MCF 10A (cell line): ENCODE measurements around the gene SNHG17. TPM values are rescaled to one million over a fixed set of nuclear protein-coding genes. Genes with fewer than 3 reads are reported as not detected.
"Not testable (repeated sequence)": the region's sequence is repeated elsewhere in the genome, so short reads cannot be mapped to it uniquely, and the experiment has no call there.

Experiments
- BruUV-seq: library from RNA; stranded (reverse); fragments of 400-500 nt; replicated peaks from 2 replicates; lab custom pipeline; 2021; lab: Mats Ljungman, UMichigan
- CTCF ChIA-PET: fragments of 300-600 bp; sonication (Branson Sonifier 250); formaldehyde crosslinking; extraction: SDS; loops from one replicate; lab custom pipeline; 2021; ENCODE audit warnings: antibody characterized with exemption, inconsistent platforms; lab: Yijun Ruan, JAX
- POLR2A ChIA-PET: fragments of 300-600, 350-650 bp; sonication (Branson Sonifier 250); formaldehyde crosslinking; extraction: SDS; loops from one replicate; lab custom pipeline; 2020; ENCODE audit warnings: antibody characterized with exemption, inconsistent platforms; lab: Yijun Ruan, JAX
- DNase-seq: peaks from one replicate; pipeline ENCODE4 v3.0.0-alpha.2; 2018; ENCODE audit not compliant: unreplicated experiment
- H3K27ac Mint-ChIP-seq: one replicate; pipeline ENCODE4 v1.8.0; 2022; ENCODE audit warnings: mild to moderate bottlenecking, low read depth, mixed read lengths; ENCODE audit not compliant: unreplicated experiment
- H3K27me3 Mint-ChIP-seq: one replicate; pipeline ENCODE4 v1.8.0; 2022; ENCODE audit warnings: mixed read lengths; ENCODE audit not compliant: insufficient read depth, unreplicated experiment
- H3K36me3 Mint-ChIP-seq: one replicate; pipeline ENCODE4 v1.8.0; 2022; ENCODE audit warnings: mild to moderate bottlenecking, moderate library complexity, mixed read lengths; ENCODE audit not compliant: insufficient read depth, unreplicated experiment
- H3K4me1 Mint-ChIP-seq: one replicate; pipeline ENCODE4 v1.8.0; 2022; ENCODE audit warnings: mixed read lengths; ENCODE audit not compliant: insufficient read depth, unreplicated experiment
- H3K4me3 Mint-ChIP-seq: one replicate; pipeline ENCODE4 v1.8.0; 2022; ENCODE audit warnings: mild to moderate bottlenecking, moderate library complexity, mixed read lengths; ENCODE audit not compliant: unreplicated experiment
- H3K9me3 Mint-ChIP-seq: one replicate; pipeline ENCODE4 v1.8.0; 2022; ENCODE audit warnings: mixed read lengths; ENCODE audit not compliant: unreplicated experiment
- intact Hi-C: fragments of 100-400 bp; cut with micrococcal nuclease; formaldehyde crosslinking; loops from 2 replicates; pipeline ENCODE4 v1.14.1; 2022
- total RNA-seq: library from RNA; stranded (reverse); gene quantifications from 2 replicates; pipeline ENCODE4 v1.2.3, GENCODE V29; 2022
- TF ChIP-seq, protein P1 (sequence below): fragments of 200-600 bp; IDR thresholded peaks from one replicate; pipeline ENCODE4 v1.8.0; 2022; ENCODE audit warnings: antibody characterized with exemption, mild to moderate bottlenecking; ENCODE audit not compliant: unreplicated experiment

SNHG17 gene
- total RNA-seq, 1 experiment from 2014 or later, result 133 TPM

DNA sequence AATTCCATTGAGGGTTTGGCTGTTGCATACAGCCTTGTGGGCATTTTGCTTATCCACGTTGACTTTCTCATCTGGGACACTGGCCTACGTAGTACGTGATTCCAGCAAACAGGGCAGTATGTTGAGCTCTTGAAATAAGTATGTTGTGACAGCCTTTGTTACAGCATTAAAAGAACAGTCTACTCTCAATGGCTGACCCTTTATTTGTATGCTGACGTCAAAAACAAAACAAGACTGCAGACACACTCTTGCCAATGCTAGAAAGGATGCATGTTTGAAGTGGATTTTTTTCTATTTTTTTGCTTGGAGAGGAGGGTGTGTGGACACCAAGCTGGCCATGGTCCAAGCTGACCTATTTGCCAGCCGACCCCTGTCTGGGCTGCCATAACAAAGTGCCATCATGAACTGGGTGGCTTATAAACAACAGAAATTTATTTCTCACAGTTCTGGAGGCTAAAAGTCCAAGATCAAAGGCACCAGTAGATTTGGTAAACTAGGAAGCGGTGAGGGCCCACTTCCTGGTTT lies 10.8 kb upstream of the SNHG17 start:
- ChIA-PET CTCF (interaction anchor here (0.5 to 8.2 kb wide), 25 partner anchors 8 to 1224 kb away, joined by 3 to 152 read pairs (median 4); partner anchors contain the start of genes RALGAPB and SNHG17), POLR2A (interaction anchor here (0.7 to 8.2 kb wide), 21 partner anchors 8 to 515 kb away, joined by 3 to 271 read pairs (median 5); partner anchors contain the start of genes RALGAPB and SNHG17)
- Mint-ChIP-seq H3K9me3 (no peaks in the 10 kb centered on the region), H3K27ac (peak overlapping the region; percentile 87), H3K4me1 (peaks cover 7% of the 10 kb centered on the region), H3K36me3 (peaks cover 27% of the 10 kb centered on the region), H3K4me3 (peak overlapping the region; percentile 77), H3K27me3 (peaks cover 12% of the 10 kb centered on the region)
- DNase-seq, result no peak
- TF ChIP-seq, protein P1, sequence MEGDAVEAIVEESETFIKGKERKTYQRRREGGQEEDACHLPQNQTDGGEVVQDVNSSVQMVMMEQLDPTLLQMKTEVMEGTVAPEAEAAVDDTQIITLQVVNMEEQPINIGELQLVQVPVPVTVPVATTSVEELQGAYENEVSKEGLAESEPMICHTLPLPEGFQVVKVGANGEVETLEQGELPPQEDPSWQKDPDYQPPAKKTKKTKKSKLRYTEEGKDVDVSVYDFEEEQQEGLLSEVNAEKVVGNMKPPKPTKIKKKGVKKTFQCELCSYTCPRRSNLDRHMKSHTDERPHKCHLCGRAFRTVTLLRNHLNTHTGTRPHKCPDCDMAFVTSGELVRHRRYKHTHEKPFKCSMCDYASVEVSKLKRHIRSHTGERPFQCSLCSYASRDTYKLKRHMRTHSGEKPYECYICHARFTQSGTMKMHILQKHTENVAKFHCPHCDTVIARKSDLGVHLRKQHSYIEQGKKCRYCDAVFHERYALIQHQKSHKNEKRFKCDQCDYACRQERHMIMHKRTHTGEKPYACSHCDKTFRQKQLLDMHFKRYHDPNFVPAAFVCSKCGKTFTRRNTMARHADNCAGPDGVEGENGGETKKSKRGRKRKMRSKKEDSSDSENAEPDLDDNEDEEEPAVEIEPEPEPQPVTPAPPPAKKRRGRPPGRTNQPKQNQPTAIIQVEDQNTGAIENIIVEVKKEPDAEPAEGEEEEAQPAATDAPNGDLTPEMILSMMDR, result no peak
- BruUV-seq, result no TSS peak
- intact Hi-C loops, result loop anchor here (1.0 to 2.0 kb wide), 2 partner anchors 11 to 27 kb away; partner anchors contain the start of genes RALGAPB and SNHG17

DNA sequence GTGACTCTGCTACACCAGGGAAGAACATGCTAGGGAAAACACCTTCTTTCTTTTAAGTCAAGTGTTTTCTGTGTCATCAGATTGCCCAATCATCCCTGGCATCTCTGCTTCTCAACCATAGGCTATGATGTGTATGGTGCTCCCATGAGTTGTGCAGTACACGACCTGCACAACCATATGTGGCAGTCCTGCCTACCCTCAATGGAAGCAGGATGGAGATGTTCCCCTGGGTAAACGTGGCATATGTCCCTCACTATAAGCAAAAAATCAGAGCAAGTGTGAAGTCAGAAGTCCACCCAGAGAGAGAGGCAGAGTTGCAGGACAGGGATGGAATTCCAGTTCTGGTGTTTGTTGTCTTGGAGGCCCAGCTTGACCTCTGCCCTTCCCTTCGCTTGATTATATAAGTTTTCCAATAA lies 10.3 kb upstream of the SNHG17 start:
- ChIA-PET POLR2A (interaction anchor here (1.1 to 8.2 kb wide), 12 partner anchors 8 to 115 kb away, joined by 3 to 271 read pairs (median 8); partner anchors contain the start of genes RALGAPB and SNHG17), CTCF (interaction anchor here (0.6 to 8.2 kb wide), 18 partner anchors 8 to 403 kb away, joined by 3 to 152 read pairs (median 5); partner anchors contain the start of genes RALGAPB and SNHG17)
- Mint-ChIP-seq H3K4me1 (peaks cover 7% of the 10 kb centered on the region), H3K27ac (no peak overlapping the region), H3K9me3 (no peaks in the 10 kb centered on the region), H3K36me3 (peaks cover 22% of the 10 kb centered on the region), H3K27me3 (peaks cover 12% of the 10 kb centered on the region), H3K4me3 (peak overlapping the region; percentile 43)
- TF ChIP-seq, protein P1, result no peak
- BruUV-seq, result no TSS peak
- DNase-seq, result peak; percentile 28
- intact Hi-C loops, result no loop called here

DNA sequence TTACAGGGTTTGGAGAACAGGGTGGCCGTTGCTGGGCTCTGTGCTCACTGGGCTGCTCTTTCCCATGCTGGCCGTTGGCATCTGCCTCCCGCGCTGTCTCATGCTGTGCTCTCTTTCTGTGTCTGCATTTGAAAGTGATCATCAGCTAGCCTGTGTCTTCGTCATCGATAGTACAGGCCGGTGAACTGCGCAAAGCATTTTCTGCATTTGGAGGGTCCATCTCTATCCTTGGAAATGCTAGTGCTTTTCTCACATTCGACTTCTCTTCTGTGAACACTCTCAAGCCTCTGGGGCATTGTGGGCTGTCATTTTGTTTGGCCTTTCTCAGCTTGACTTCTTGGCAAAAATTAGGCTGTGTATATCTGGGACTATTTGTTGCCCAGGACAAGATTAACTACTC lies 6.8 kb upstream of the SNHG17 start:
- Mint-ChIP-seq H3K36me3 (peaks cover 8% of the 10 kb centered on the region), H3K9me3 (no peaks in the 10 kb centered on the region), H3K4me1 (no peaks in the 10 kb centered on the region), H3K4me3 (no peak overlapping the region), H3K27me3 (peaks cover 12% of the 10 kb centered on the region), H3K27ac (no peak overlapping the region)
- no TSS peak for BruUV-seq
- intact Hi-C loops, result no loop called here
- CTCF ChIA-PET, result interaction anchor here (1.3 kb wide), 1 partner anchor 30 kb away, joined by 3 read pairs; no protein-coding TSS in a partner anchor
- POLR2A ChIA-PET, result interaction anchor here (1.1 kb wide), 1 partner anchor 31 kb away, joined by 4 read pairs; the partner anchor contains the start of gene RALGAPB
- DNase-seq, result no peak
- TF ChIP-seq, protein P1, result no peak

DNA sequence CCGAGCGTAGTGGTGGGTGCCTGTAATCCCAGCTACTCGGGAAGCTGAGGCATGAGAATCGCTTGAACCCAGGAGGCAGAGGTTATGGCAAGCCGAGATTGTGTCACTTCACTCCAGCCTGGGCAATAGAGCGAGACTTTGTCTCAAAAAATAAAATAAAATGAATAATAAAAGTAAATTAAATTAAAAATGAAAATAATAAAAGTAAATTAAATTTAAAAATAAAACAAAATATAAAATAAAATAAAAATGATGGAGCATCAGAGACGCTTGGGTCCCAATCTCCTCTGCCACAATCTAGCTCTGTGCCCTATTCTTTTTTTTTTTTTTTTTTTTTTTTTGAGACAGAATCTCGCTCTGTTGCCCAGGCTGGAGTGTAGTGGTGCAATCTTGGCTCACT lies 6.0 kb upstream of the SNHG17 start:
- H3K36me3 Mint-ChIP-seq, H3K27ac Mint-ChIP-seq, BruUV-seq, H3K4me1 Mint-ChIP-seq, DNase-seq, intact Hi-C loops, H3K4me3 Mint-ChIP-seq, H3K9me3 Mint-ChIP-seq: not testable (repeated sequence)
- POLR2A ChIA-PET, result interaction anchor here (1.1 kb wide), 1 partner anchor 32 kb away, joined by 4 read pairs; the partner anchor contains the start of gene RALGAPB
- peaks cover 12% of the 10 kb centered on the region for H3K27me3 Mint-ChIP-seq
- CTCF ChIA-PET, result interaction anchor here (0.6 to 1.1 kb wide), 2 partner anchors 75 to 347 kb away, joined by 3 to 8 read pairs; no protein-coding TSS in a partner anchor
